ENCODE data around the gene AKAP8L.
A peak's percentile ranks its signal among the peaks of the same experiment; 100 is the strongest.
"Not testable (repeated sequence)": the region's sequence is repeated elsewhere in the genome, so short reads cannot be mapped to it uniquely, and the experiment has no call there.

The AKAP8L gene

GRCh38 chr19:15352535-15352934 is 66.3 kb downstream of the AKAP8L start:
- not testable (repeated sequence) for DNase-seq

- DNase-seq, result not testable (repeated sequence)
Observed at GRCh38 chr19:15341328-15341727, 77.5 kb downstream of the AKAP8L start.

- no peak for DNase-seq
Observed at GRCh38 chr19:15340086-15340485, 78.7 kb downstream of the AKAP8L start.

GRCh38 chr19:15337202-15337601 is 81.6 kb downstream of the AKAP8L start:
- DNase-seq, result no peak

- DNase-seq, result not testable (repeated sequence)
Observed at GRCh38 chr19:15335992-15336391, 82.8 kb downstream of the AKAP8L start.

- peak in 1 of 2 experiments; percentile 74 for DNase-seq
Observed at GRCh38 chr19:15332311-15332996, 86.3 kb downstream of the AKAP8L start, which contains the start of gene BRD4. Gene BRD4 (minus strand): TSS chr19:15332539. CDS start chr19:15273099, 59,440 bp downstream.

GRCh38 chr19:15331419-15332310 is 87.1 kb downstream of the AKAP8L start:
- peak in 1 of 2 experiments; percentile 60 for DNase-seq

GRCh38 chr19:15330801-15331418 is 87.9 kb downstream of the AKAP8L start:
- DNase-seq, result no peak
